Myocyte (in vitro differentiated cells): ENCODE results near the gene SPA17. TPM values are rescaled to one million over a fixed set of nuclear protein-coding genes. Genes with fewer than 3 reads are reported as not detected.

Experiments used
- total RNA-seq: library from RNA; depleted of rRNA; stranded (reverse); fragments of >200 nt; gene quantifications from 2 replicates; pipeline ENCODE4 v1.2.3, GENCODE V29; 2014

Gene SPA17
- total RNA-seq, 1 donor from 2014 or later, result 7.7 TPM

Other genes starting within 250 kb of the SPA17 start
- not detected in 2 replicates for gene OR8B4, start 249.0 kb upstream of the SPA17 start, total RNA-seq
- not detected in 2 replicates for gene OR8B8, start 228.2 kb upstream of the SPA17 start, total RNA-seq
- gene OR8B12, start 130.2 kb upstream of the SPA17 start, total RNA-seq, result not detected in 2 replicates
- not detected in 2 replicates for gene OR8A1, start 103.9 kb upstream of the SPA17 start, total RNA-seq
- gene PANX3, start 62.5 kb upstream of the SPA17 start, total RNA-seq, result not detected in 2 replicates
- 21.7 and 23.8 TPM in 2 replicates for gene TBRG1, start 51.0 kb upstream of the SPA17 start, total RNA-seq
- gene SIAE, start 165 bp upstream of the SPA17 start, total RNA-seq, result 14.4 and 14.8 TPM in 2 replicates
- gene NRGN, start 66.0 kb downstream of the SPA17 start, total RNA-seq, result not detected in 2 replicates
- gene VSIG2, start 78.4 kb downstream of the SPA17 start, total RNA-seq, result not detected in 2 replicates
- gene ESAM, start 88.4 kb downstream of the SPA17 start, total RNA-seq, result 0.08 and 0.26 TPM in 2 replicates
- gene MSANTD2, start 126.5 kb downstream of the SPA17 start, total RNA-seq, result 5.7 and 6.7 TPM in 2 replicates
- 14.1 and 17.0 TPM in 2 replicates for gene ROBO3, start 191.5 kb downstream of the SPA17 start, total RNA-seq
- 3.4 and 10.5 TPM in 2 replicates for gene ROBO4, start 224.0 kb downstream of the SPA17 start, total RNA-seq
- gene HEPN1, start 245.3 kb downstream of the SPA17 start, total RNA-seq, result not detected in 2 replicates